HFF-Myc (cell line): ENCODE measurements around the gene MSLN.

ENCODE experiments used
- DNase-seq: peaks from one replicate; pipeline ENCODE4 v3.0.0-alpha.2; 2011; ENCODE audit warnings: low read depth; ENCODE audit errors: extremely low read depth
- H3K4me3 ChIP-seq: replicated peaks from 2 replicates; pipeline ENCODE4 v1.5.1; 2011; ENCODE audit warnings: low read depth, mild to moderate bottlenecking, control low read depth, low read length
- TF ChIP-seq, protein P1 (sequence below): IDR thresholded peaks from 2 replicates; pipeline ENCODE4 v1.5.1; 2012; ENCODE audit warnings: mild to moderate bottlenecking, low read depth, low read length, control low read depth; ENCODE audit errors: missing control alignments

The MSLN gene

DNA sequence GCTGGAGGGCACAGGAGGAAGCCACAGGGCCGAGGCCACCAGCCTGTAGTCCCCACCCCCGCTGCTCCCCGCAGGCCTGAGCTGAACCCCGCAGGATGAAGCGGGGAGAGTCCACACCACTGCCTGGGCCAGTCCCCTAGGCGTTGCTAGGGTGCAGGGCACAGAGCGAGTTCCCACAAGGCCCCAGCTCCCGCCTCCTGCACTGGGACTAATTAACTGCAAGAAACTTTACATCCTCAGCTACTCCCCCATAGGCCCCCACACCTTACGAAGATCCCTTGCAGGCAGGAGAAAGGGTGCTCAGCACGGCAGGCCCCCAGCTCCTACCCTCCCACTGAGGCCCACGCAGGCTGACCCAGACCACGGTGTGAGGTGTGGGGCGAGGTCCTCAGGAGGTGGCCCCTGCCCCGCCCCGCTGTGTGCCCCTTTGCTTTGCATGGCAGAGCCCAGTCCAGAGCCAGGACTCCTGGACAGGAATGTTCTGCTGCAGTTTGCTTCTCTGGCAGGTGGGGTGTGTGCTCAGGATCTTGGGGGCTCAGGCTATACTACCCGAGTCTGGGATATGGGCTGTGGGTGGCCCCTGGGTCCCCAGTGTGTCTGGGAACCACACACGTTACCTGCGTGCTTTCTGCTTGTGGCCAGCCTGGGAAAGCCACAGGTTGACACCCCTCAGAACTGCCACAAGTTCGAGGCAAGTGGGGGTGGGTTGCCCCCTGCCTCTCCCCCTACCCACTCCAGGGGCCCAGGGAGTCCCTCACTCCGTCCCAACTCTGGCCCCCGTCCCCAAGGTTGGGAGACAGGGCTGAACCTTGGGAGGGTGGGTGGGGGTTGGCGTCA is 38.8 kb downstream of the MSLN start:
- DNase-seq: no peak
- TF ChIP-seq, protein P1, sequence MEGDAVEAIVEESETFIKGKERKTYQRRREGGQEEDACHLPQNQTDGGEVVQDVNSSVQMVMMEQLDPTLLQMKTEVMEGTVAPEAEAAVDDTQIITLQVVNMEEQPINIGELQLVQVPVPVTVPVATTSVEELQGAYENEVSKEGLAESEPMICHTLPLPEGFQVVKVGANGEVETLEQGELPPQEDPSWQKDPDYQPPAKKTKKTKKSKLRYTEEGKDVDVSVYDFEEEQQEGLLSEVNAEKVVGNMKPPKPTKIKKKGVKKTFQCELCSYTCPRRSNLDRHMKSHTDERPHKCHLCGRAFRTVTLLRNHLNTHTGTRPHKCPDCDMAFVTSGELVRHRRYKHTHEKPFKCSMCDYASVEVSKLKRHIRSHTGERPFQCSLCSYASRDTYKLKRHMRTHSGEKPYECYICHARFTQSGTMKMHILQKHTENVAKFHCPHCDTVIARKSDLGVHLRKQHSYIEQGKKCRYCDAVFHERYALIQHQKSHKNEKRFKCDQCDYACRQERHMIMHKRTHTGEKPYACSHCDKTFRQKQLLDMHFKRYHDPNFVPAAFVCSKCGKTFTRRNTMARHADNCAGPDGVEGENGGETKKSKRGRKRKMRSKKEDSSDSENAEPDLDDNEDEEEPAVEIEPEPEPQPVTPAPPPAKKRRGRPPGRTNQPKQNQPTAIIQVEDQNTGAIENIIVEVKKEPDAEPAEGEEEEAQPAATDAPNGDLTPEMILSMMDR: no peak
- no peak overlapping the region for H3K4me3 ChIP-seq

DNA sequence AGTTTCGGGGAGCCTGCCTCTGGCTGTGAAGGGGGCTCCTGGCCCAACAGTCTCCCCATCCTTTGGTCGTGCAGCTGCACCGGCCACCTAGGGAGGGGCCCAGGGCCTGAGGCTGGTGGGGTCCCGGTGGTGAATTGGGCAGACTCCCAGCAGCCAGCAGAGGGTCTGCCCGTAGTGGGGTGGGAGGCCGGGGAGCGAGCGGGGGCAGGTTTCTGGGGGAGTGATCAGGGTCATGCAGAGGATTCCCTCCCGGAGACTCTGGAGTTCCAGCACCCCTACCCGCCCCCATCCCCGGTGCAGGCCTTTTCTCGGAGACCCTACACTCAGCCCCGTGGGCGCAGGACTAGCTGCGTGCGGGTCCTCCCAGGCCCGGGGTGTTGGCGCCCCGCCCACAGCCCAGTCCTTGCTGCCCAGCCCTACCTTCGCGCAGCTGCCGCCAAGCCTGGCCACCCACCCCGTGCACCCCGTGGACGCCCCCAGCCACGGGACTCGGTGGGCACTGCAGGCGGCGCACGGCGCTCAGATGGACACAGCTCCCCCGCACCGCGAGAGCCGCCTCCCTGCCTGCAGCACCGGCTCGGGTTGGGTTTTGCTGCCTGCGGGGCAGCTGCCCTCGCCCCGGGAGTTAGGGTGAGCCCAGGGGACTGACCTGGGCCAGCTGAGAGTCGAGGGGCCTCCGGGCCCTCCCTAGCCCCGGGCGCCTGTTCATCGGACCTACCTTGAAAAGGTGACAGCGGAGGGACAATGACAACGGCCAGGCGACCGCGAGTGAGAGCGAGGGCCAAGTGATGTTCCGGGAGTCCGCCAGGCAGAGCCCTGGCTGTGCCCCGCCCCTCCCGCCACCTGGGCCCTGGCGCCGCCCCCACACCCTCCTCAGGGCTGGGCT is 39.7 kb downstream of the MSLN start, which contains the start of gene GNG13:
GNG13 (minus strand) TSS at position 787 of the 886 bp plus-strand sequence. CDS start 1,657 bp downstream, outside the sequence.
- DNase-seq: no peak
- TF ChIP-seq, protein P1: no peak
- no peak within 1 kb of the TSS for H3K4me3 ChIP-seq

DNA sequence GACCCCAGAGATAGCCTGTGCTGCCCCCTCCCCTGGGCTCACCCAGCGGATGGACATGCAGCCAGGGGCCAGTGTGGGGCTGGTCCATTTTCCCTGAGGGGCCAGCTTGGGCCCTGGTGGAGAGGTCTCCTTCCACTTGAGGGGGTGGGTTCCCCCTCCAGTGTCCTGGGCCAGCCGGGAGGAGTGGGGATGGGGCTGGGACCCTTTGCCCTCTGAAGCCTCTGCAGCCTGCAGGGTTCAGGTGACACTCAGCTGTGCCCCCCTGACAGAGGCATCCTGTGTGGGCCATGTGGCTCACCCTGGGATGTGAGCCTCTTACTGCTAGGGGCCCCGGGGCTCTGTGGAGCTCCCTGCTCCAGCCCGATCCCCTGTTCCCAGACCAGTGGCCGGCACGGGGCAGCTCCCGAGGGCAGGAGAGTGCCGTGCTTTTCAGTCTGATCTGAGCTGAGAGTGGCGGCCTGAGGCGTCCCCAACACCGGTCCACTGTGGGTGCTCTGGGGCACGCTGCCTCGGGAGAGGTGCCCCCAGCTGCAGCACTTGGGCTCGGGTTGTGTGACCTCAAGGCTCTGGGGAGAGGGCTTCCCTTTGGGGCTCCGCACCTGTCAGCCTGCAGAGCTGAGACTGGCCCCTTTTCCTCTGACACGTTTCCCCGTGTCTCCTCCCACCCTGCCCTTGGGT is 40.4 kb downstream of the MSLN start:
- no peak overlapping the region for H3K4me3 ChIP-seq
- TF ChIP-seq, protein P1: no peak
- DNase-seq: no peak

DNA sequence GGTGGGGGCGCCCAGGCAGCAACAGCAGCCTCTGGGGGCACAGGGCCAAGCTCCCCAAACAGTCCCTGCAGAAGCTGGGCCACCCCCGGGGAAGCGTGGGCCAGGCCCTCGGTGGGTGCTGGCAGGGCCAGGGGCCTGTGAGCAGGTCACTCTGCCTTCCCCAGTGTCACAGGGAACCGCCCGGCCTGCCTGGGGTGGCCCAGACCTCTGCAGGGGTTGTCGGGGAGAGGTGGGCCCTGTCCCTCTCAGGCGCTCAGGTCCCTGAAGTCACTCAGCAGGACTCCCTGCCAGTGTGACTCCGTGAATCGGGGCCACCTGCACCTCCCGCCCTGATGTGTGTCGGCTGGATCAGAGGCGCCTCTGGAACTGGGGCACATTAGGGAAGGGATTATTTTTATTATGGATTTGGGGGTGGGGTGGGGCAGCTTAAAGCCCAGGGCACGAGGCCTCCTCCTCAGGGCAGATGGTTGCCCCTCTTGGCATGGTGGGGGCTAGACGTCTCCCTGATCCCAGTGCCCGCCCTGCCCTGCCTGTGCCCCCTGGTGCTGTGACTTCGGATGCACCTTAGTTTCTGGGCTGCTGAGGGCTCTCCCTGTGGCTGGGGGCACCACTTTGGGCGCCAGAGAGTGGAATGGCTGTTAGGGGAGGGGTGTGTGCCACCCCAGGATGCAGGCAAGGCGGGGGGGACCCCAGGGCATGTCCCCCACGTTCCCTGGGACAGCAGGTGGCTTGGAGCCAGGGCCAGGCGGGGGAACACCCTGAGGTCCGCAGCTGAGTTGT is 41.2 kb downstream of the MSLN start:
- TF ChIP-seq, protein P1: no peak
- H3K4me3 ChIP-seq: no peak overlapping the region
- DNase-seq: no peak

DNA sequence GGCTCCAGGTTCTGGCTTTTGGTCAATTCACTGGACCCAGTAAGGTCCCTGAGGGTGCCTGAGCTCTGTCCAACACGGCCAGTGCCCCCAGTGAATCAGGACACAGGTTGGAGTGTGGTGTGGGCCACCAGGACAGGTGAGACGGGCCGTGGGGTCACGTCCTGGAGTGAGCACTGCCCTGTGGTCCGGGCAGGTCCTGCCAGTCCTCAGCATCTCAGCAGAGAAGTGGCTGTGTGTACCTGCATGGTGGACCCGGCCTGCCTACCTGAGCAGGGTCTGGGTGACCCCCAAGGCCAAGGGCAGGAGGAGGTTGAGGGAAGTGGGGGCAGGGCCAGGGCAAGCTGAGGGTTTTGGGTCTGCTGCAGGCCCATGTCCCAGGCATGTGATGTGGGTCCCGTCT is 41.9 kb downstream of the MSLN start:
- TF ChIP-seq, protein P1: no peak
- no peak for DNase-seq

More for the DNA sequence above, 41.9 kb downstream of the MSLN start:
- H3K4me3 ChIP-seq: no peak overlapping the region
